H1 (cell line): ENCODE measurements around the gene PLAC1.

Source experiments
- CHD1 ChIP-seq: IDR thresholded peaks from 2 replicates; pipeline ENCODE4 v1.6.1; 2012; ENCODE audit warnings: low read depth, low read length, improper control_type of control experiment
- CREB1 ChIP-seq: IDR thresholded peaks from 2 replicates; pipeline ENCODE4 v1.6.1; 2012; ENCODE audit warnings: inconsistent platforms
- JUND ChIP-seq: IDR thresholded peaks from 2 replicates; pipeline ENCODE4 v1.6.1; 2011; ENCODE audit warnings: mild to moderate bottlenecking, improper control_type of control experiment, low read length
- POLR2A ChIP-seq, 2 experiments: IDR thresholded peaks; 1 replicate in 1 of 2; 2 replicates in 1 of 2; pipeline ENCODE4 v1.6.1; 2011; ENCODE audit warnings: low read depth in 2 of 2, low read length in 2 of 2, mild to moderate bottlenecking in 2 of 2; ENCODE audit errors: control extremely low read depth in 1 of 2
- POLR2AphosphoS5 ChIP-seq: IDR thresholded peaks from 2 replicates; pipeline ENCODE4 v1.6.1; 2011; ENCODE audit warnings: low read depth, low read length
- SIRT6 ChIP-seq: IDR thresholded peaks from one replicate; pipeline ENCODE4 v1.7.1; 2012; ENCODE audit warnings: low read length, inconsistent platforms
- SP1 ChIP-seq: IDR thresholded peaks from 2 replicates; pipeline ENCODE4 v1.6.1; 2011; ENCODE audit warnings: low read depth, low read length
- TAF1 ChIP-seq: IDR thresholded peaks from 2 replicates; pipeline ENCODE4 v1.6.1; 2011; ENCODE audit warnings: mild to moderate bottlenecking, low read depth, low read length

DNA sequence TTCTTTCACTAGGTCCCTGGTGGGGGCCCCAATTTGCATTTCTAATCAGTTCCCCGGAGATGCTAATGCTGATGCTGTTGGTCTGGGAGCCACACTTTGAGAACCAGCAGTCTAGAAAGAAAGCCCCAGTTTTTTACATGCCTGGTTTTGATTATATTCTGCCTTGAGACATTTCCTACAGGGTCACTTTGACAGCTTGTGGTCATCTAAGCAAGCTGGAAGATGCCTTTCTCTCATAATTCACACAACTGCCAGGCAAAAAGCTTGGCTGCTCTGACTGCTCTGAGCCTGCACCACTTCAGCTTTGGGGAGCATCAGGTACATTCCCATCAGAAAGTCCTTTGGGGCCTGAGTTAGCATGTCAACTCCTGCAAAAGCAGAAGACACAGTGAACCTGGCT is 5.9 kb upstream of the PLAC1 start:
- TF ChIP-seq CREB1 = no peak
- TF ChIP-seq POLR2AphosphoS5 = no peak
- no peak for TF ChIP-seq TAF1
- no peak for TF ChIP-seq SP1
- no peak for TF ChIP-seq JUND
- no peak for TF ChIP-seq POLR2A (IDR thresholded peaks at IDR 0.05; ENCODE audit: control extremely low read depth in 1 of 2, low read depth in 2 of 2, low read length in 2 of 2)
- TF ChIP-seq SIRT6 = no peak
- TF ChIP-seq CHD1 = no peak
